Neural cell (in vitro differentiated cells): Measurements from ENCODE around the gene MAN2A2. TPM values are rescaled to one million over a fixed set of nuclear protein-coding genes. Genes with fewer than 3 reads are reported as not detected.

Source experiments
- H2AFZ ChIP-seq: fragments of 200-600, 300-800 bp; sonication (generic), shearing (Covaris generic); 2 replicates; pipeline ENCODE4 v1.6.0; 2014; ENCODE audit warnings: low read depth, mild to moderate bottlenecking, antibody characterized with exemption, low read length, moderate library complexity
- H3F3A ChIP-seq: fragments of 200-600 bp; shearing (Covaris generic); 2 replicates; pipeline ENCODE4 v1.6.1; 2016; ENCODE audit warnings: mild to moderate bottlenecking, moderate library complexity, mixed read lengths, antibody characterized with exemption, low read length; ENCODE audit not compliant: insufficient read depth, poor library complexity, severe bottlenecking
- H3K27ac ChIP-seq: fragments of 200-600, 300-800 bp; sonication (generic), shearing (Covaris generic); 2 replicates; pipeline ENCODE4 v1.5.1; 2014; ENCODE audit warnings: mild to moderate bottlenecking, low read length, moderate library complexity
- H3K27me3 ChIP-seq: fragments of 300-800, 200-600 bp; sonication (generic), shearing (Covaris generic); 2 replicates; pipeline ENCODE4 v1.6.0; 2014; ENCODE audit warnings: mild to moderate bottlenecking, low read depth, low read length, moderate library complexity; ENCODE audit not compliant: insufficient read depth
- H3K36me3 ChIP-seq: fragments of 300-800, 200-600 bp; sonication (generic), shearing (Covaris generic); 2 replicates; pipeline ENCODE4 v1.5.1; 2014; ENCODE audit warnings: mild to moderate bottlenecking, antibody characterized with exemption, low read length, moderate library complexity; ENCODE audit not compliant: insufficient read depth
- H3K4me2 ChIP-seq: fragments of 300-800, 200-600 bp; sonication (generic), shearing (Covaris generic); 2 replicates; pipeline ENCODE4 v1.6.0; 2014; ENCODE audit warnings: mild to moderate bottlenecking, low read length
- H3K4me3 ChIP-seq: fragments of 300-800, 200-600 bp; sonication (generic), shearing (Covaris generic); 2 replicates; pipeline ENCODE4 v1.5.1; 2014; ENCODE audit warnings: mild to moderate bottlenecking, low read length, moderate library complexity
- H3K79me2 ChIP-seq: fragments of 200-600 bp; shearing (Covaris generic); replicated peaks from 2 replicates; pipeline ENCODE4 v1.6.0; 2014; ENCODE audit warnings: mild to moderate bottlenecking, low read length, moderate library complexity; ENCODE audit not compliant: insufficient read depth
- H3K9ac ChIP-seq: fragments of 300-800, 200-600 bp; sonication (generic), shearing (Covaris generic); 2 replicates; pipeline ENCODE4 v1.6.1; 2016; ENCODE audit warnings: mild to moderate bottlenecking, low read length, mixed read lengths
- H3K9me2 ChIP-seq: fragments of 200-600 bp; shearing (Covaris generic); 2 replicates; pipeline ENCODE4 v1.6.1; 2016; ENCODE audit warnings: mild to moderate bottlenecking, low read length, mixed read lengths; ENCODE audit not compliant: insufficient read depth
- H3K9me3 ChIP-seq: fragments of 200-600, 300-800 bp; sonication (generic), shearing (Covaris generic); 2 replicates; pipeline ENCODE4 v1.6.1; 2016; ENCODE audit warnings: mild to moderate bottlenecking, mixed run types, low read length, moderate library complexity, mixed read lengths
- H4K20me1 ChIP-seq: fragments of 200-600 bp; shearing (Covaris generic); 2 replicates; pipeline ENCODE4 v1.6.1; 2016; ENCODE audit warnings: mild to moderate bottlenecking, mixed run types; ENCODE audit not compliant: insufficient read depth
- CTCF ChIP-seq: fragments of 450-650 bp; IDR thresholded peaks from 2 replicates; pipeline ENCODE4 v1.5.1; 2014; ENCODE audit warnings: antibody characterized with exemption, mild to moderate bottlenecking, moderate library complexity; ENCODE audit not compliant: poor library complexity, severe bottlenecking
- EP300 ChIP-seq: fragments of 450-650 bp; conservative IDR thresholded peaks from 2 replicates; pipeline ENCODE4 v1.6.1; 2014; ENCODE audit warnings: antibody characterized with exemption, mild to moderate bottlenecking, moderate library complexity; ENCODE audit not compliant: poor library complexity, severe bottlenecking
- EZH2 ChIP-seq: fragments of 200-600, 300-800 bp; shearing (Covaris generic), sonication (generic); IDR thresholded peaks from 2 replicates; pipeline ENCODE4 v1.6.1; 2014; ENCODE audit warnings: antibody characterized with exemption, low read length, borderline replicate concordance, mild to moderate bottlenecking; ENCODE audit not compliant: insufficient read depth, poor library complexity, severe bottlenecking
- MXI1 ChIP-seq: fragments of 450-650 bp; conservative IDR thresholded peaks from 2 replicates; pipeline ENCODE4 v1.6.1; 2014; ENCODE audit warnings: antibody characterized with exemption, mild to moderate bottlenecking; ENCODE audit not compliant: poor library complexity, severe bottlenecking
- POLR2AphosphoS5 ChIP-seq: IDR thresholded peaks from 2 replicates; pipeline ENCODE4 v1.6.1; 2012
- RAD21 ChIP-seq: fragments of 450-650 bp; conservative IDR thresholded peaks from 2 replicates; pipeline ENCODE4 v1.6.1; 2014; ENCODE audit warnings: antibody characterized with exemption, mild to moderate bottlenecking, moderate library complexity
- REST ChIP-seq: IDR thresholded peaks from 2 replicates; pipeline ENCODE4 v1.6.1; 2012; ENCODE audit warnings: borderline replicate concordance
- SMC3 ChIP-seq: fragments of 450-650 bp; conservative IDR thresholded peaks from 2 replicates; pipeline ENCODE4 v1.6.1; 2014; ENCODE audit warnings: antibody characterized with exemption, mild to moderate bottlenecking, moderate library complexity; ENCODE audit not compliant: poor library complexity
- TAF1 ChIP-seq: IDR thresholded peaks from 2 replicates; pipeline ENCODE4 v1.6.1; 2012; ENCODE audit warnings: low read depth
- polyA plus RNA-seq: library from polyadenylated mRNA; depleted of rRNA; stranded (reverse); fragments of >200 nt; gene quantifications from 2 replicates; pipeline ENCODE4 v1.2.3, GENCODE V29; 2014

MAN2A2 gene
- polyA plus RNA-seq, 1 donor from 2014 or later: 59.8 TPM

- Histone ChIP-seq H3K4me2 (no peak overlapping the region), H3K9ac (no peak overlapping the region), H3K4me3 (no peak overlapping the region), H3K27ac (no peak overlapping the region), H3K9me2 (no peaks in the 10 kb centered on the region), H2AFZ (no peak overlapping the region), H4K20me1 (no peaks in the 10 kb centered on the region), H3K36me3 (peaks cover 3% of the 10 kb centered on the region), H3F3A (no peaks in the 10 kb centered on the region), H3K27me3 (no peaks in the 10 kb centered on the region), H3K79me2 (no peaks in the 10 kb centered on the region), H3K9me3 (no peaks in the 10 kb centered on the region)
- no peak for TF ChIP-seq CTCF
- TF ChIP-seq TAF1: no peak
- no peak for TF ChIP-seq RAD21
- no peak for TF ChIP-seq SMC3
- TF ChIP-seq EP300: no peak
- TF ChIP-seq EZH2: no peak
- no peak for TF ChIP-seq POLR2AphosphoS5
- TF ChIP-seq REST: no peak
- TF ChIP-seq MXI1: no peak
These were observed 7.6 kb downstream of the MAN2A2 start for GRCh38 chr15:90910441-90911301.

- H2AFZ ChIP-seq: no peak overlapping the region
- TF ChIP-seq EZH2: no peak
- no peak for TF ChIP-seq EP300
- TF ChIP-seq MXI1: no peak
- TF ChIP-seq TAF1: no peak
- TF ChIP-seq REST: no peak
- TF ChIP-seq SMC3: no peak
- TF ChIP-seq POLR2AphosphoS5: no peak
- no peak for TF ChIP-seq CTCF
- no peak for TF ChIP-seq RAD21
These were observed 8.2 kb downstream of the MAN2A2 start for GRCh38 chr15:90911302-90911623.

More at GRCh38 chr15:90911302-90911623, 8.2 kb downstream of the MAN2A2 start:
- Histone ChIP-seq H3K9me2 (no peaks in the 10 kb centered on the region), H3K27me3 (no peaks in the 10 kb centered on the region), H3K4me2 (no peak overlapping the region), H3K4me3 (no peak overlapping the region), H3K9ac (no peak overlapping the region), H3K79me2 (no peaks in the 10 kb centered on the region), H3K36me3 (no peaks in the 10 kb centered on the region), H3K27ac (no peak overlapping the region), H4K20me1 (no peaks in the 10 kb centered on the region), H3K9me3 (no peaks in the 10 kb centered on the region), H3F3A (no peaks in the 10 kb centered on the region)
